Small intestine (tissue), 7 donors: Measurements from ENCODE around the gene ELMO1. TPM values are rescaled to one million over a fixed set of nuclear protein-coding genes. Genes with fewer than 3 reads are reported as not detected.
A peak's percentile ranks its signal among the peaks of the same experiment; 100 is the strongest.

Experiments
- DNase-seq, 2 donors: peaks; one replicate each; pipeline versions ENCODE4 v3.0.0 to v3.0.0-alpha.2; 2013
- FAIRE-seq: peaks from 2 replicates; lab custom pipeline; 2012; peaks lifted over from hg19 to GRCh38; lab: Jason Lieb, UNC
- H3K27ac ChIP-seq, 3 donors: one replicate each; pipeline ENCODE4 v1.5.1; 2013; ENCODE audit warnings: low read length in 2 of 3, mild to moderate bottlenecking in 2 of 3, control low read depth in 1 of 3, inconsistent platforms in 1 of 3, low read depth in 1 of 3, moderate library complexity in 1 of 3
- H3K27me3 ChIP-seq, 3 donors: one replicate each; pipeline ENCODE4 v1.6.1; 2013; ENCODE audit warnings: low read length in 3 of 3, inconsistent platforms in 1 of 3; ENCODE audit not compliant: control insufficient read depth in 3 of 3, insufficient read depth in 3 of 3
- H3K36me3 ChIP-seq, 3 donors: one replicate each; pipeline ENCODE4 v1.6.1; 2013; ENCODE audit warnings: low read length in 3 of 3, inconsistent platforms in 1 of 3, low read depth in 1 of 3, mild to moderate bottlenecking in 1 of 3, moderate library complexity in 1 of 3; ENCODE audit not compliant: control insufficient read depth in 3 of 3, insufficient read depth in 2 of 3
- H3K4me1 ChIP-seq, 3 donors: one replicate each; pipeline ENCODE4 v1.6.1; 2013; ENCODE audit warnings: low read length in 2 of 3, inconsistent platforms in 1 of 3, low read depth in 1 of 3, mild to moderate bottlenecking in 1 of 3, moderate library complexity in 1 of 3; ENCODE audit not compliant: control insufficient read depth in 3 of 3, insufficient read depth in 2 of 3
- H3K4me3 ChIP-seq, 3 donors: one replicate each; pipeline ENCODE4 v1.5.1; 2013; ENCODE audit warnings: low read length in 3 of 3, control low read depth in 1 of 3, inconsistent platforms in 1 of 3, low read depth in 1 of 3, mild to moderate bottlenecking in 1 of 3, moderate library complexity in 1 of 3
- H3K9me3 ChIP-seq, 2 donors: one replicate each; pipeline ENCODE4 v1.6.1; 2013; ENCODE audit warnings: low read depth in 1 of 2, low read length in 1 of 2; ENCODE audit not compliant: control insufficient read depth in 2 of 2, insufficient read depth in 1 of 2
- WGBS, 3 donors: extraction: QIAGEN DNeasy Blood & Tissue Kit; methylation state at CpG; one replicate each; pipeline ENCODE4 v1.1.7; 2013; 5-methylcytosine and 5-hydroxymethylcytosine counted together
- polyA plus RNA-seq, 4 donors: library from polyadenylated mRNA; stranded (reverse) in 3 of 4; unstranded in 1 of 4; fragments of 200-250 nt in 3 of 4; fragments of 120-200 nt in 1 of 4; gene quantifications; one replicate each; pipeline versions ENCODE4 v1.2.1 to v1.2.3, GENCODE V29; 2013
- donor health status: healthy with polysubstance abuse.
- donor health status: control.
- donor health status: control.
- donor health status: Bipolar disorder and iron deficiency.
- donor health status: healthy.

Gene ELMO1
- polyA plus RNA-seq, 4 donors = 1.8 to 9.3 (median 7.3) TPM

DNA sequence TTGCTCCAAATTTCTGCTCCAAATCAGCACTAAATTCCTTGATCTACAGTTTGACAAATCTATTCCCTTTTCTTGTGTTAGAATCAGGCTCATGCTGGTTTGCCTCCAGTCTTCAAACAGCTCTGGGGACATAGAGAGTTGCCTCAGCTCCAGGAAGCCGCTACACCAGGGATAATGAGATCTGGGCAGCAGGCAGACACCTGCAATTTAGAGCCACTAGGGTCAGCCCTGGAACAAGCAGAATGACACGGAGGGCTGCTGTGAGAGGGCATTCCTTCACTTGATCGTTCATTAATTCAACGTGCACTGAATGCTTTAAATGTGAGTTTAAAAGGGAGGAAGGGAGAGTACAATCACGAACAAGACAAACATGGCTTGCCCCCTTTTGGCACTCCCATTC is 3.7 kb upstream of the ELMO1 start:
- Histone ChIP-seq H3K27ac (no peak overlapping the region), H3K27me3 (peaks cover 0 to 34% (median 7%) of the 10 kb centered on the region in 3 donors), H3K9me3 (no peaks in the 10 kb centered on the region), H3K4me1 (peaks cover 0 to 2% (median 0%) of the 10 kb centered on the region in 3 donors), H3K36me3 (no peaks in the 10 kb centered on the region), H3K4me3 (no peak overlapping the region)
- 59 to 78% (median 64%) methylated on average over 5 of the region's 5 CpGs for WGBS, 3 donors
- no peak for DNase-seq
- FAIRE-seq = no peak

DNA sequence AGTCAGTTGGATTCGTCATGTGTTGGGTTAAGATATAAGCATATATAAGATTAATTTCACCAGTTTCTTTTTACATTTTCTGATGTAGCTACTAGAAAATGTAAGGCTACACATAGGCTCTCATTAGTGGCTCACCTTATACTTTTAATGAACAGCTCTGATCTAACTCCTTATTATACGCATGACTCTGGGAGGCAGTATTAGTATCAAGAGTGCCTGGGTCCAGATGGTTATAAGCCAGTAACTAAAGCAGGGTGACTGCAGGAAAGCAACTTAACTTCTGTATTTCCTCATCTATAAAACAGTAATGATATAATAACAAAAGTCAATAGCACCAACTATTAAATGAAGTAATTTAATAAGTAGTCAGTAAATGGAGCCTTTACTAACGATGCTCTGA is 1.4 kb upstream of the ELMO1 start:
- H3K4me3 ChIP-seq = no peak overlapping the region
- H3K4me1 ChIP-seq = peaks cover 0 to 2% (median 0%) of the 10 kb centered on the region in 3 donors
- DNase-seq (no peak), FAIRE-seq (no peak)
- no peaks in the 10 kb centered on the region for H3K36me3 ChIP-seq
- H3K27me3 ChIP-seq = peaks cover 0 to 49% (median 7%) of the 10 kb centered on the region in 3 donors
- no peaks in the 10 kb centered on the region for H3K9me3 ChIP-seq
- H3K27ac ChIP-seq = no peak overlapping the region
- 63 to 74% (median 65%) methylated on average over 3 of the region's 3 CpGs for WGBS, 3 donors

DNA sequence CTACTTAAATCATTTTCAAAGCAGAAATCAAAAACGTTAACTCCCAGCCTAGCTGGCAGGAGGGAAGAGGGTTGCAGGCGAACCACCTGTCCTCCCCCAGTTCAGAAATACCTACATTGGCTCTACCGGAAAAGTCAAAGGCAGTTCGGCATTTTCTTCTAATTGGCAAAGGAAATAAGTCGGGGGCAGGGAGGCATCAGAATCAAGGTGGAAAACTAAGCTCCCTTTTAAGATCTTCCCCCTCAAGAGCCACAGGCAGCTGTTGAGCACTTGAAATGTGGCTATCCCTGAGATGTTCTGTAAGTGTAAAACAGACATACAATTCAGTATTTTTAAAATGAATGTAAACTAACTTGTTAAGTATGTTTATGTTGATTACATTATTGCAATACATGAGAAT is 957 bp upstream of the ELMO1 start:
- Histone ChIP-seq H3K4me1 (peaks cover 0 to 2% (median 0%) of the 10 kb centered on the region in 3 donors), H3K27ac (no peak overlapping the region), H3K4me3 (no peak overlapping the region), H3K27me3 (peaks cover 0 to 49% (median 7%) of the 10 kb centered on the region in 3 donors), H3K36me3 (no peaks in the 10 kb centered on the region), H3K9me3 (no peaks in the 10 kb centered on the region)
- no peak for FAIRE-seq
- 15 to 18% (median 18%) methylated on average over 5 of the region's 5 CpGs for WGBS, 3 donors
- no peak for DNase-seq

DNA sequence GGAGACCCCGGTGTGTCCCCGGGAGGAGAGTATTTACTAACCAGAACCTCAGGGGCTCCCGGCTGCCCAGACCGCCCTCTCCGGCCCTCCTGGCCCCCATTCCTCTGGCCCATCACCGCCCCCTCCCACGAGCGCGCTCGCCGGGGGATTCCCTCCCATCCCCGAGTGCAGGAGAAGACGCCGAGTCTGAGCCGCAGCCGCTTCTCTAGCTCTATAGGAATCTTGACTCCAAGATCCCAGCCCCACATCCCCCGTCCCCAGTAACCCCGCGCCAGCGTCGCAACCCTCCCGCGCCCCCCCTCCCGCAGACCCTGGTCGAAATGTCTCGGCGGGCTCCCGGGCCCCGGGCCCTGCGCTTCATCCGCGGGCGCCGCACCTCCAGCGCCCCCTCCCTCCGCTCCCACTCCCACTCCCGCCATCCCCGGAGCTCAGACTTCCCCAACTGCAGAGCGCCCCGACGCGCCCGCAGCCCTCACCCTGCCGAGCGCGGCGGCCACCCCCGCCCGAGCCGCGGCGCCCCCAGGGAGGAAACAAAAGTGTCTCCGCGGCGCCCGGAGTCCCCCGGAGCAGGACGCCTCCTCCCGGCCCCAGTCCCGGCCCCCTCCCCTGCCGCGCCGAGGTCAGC is 541 bp downstream of the ELMO1 start:
- Histone ChIP-seq H3K36me3 (no peaks in the 10 kb centered on the region), H3K4me1 (peaks cover 0 to 2% (median 0%) of the 10 kb centered on the region in 3 donors), H3K9me3 (no peaks in the 10 kb centered on the region), H3K4me3 (peak overlapping the region; percentile 68 to 76 (median 69)), H3K27ac (peak overlapping the region; percentile 63 to 95 (median 71)), H3K27me3 (peaks cover 0 to 52% (median 7%) of the 10 kb centered on the region in 3 donors)
- 1 to 2% (median 1%) methylated on average over 47 to 63 of the region's 63 CpGs for WGBS, 3 donors
- no peak for FAIRE-seq
- DNase-seq = no peak

DNA sequence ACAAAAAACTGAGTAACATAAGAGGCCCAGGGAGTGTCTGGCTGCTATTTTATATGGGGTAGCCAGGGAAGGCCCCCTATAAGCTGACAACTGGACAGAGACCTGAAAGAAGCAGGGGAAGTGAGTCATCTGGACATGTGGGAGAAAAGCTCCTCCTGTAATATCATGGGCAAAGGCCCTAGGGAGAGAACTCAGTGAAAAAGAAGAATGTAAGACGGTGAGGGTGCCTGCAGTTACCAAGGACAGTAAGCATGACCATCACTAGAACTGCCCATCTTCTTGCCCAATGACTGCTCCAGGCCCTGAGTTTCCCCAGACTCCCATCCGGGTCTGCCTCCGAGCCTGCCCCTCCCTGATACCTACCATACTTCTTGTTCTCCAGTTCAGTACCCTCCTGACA is 2.3 kb downstream of the ELMO1 start:
- Histone ChIP-seq H3K4me1 (peaks cover 0 to 2% (median 0%) of the 10 kb centered on the region in 3 donors), H3K9me3 (no peaks in the 10 kb centered on the region), H3K36me3 (no peaks in the 10 kb centered on the region), H3K27ac (peak overlapping the region in 1 of 3 donors; percentile 3), H3K27me3 (peaks cover 0 to 51% (median 7%) of the 10 kb centered on the region in 3 donors), H3K4me3 (no peak overlapping the region)
- DNase-seq (no peak), FAIRE-seq (no peak)
- 78 to 93% (median 82%) methylated on average over 3 of the region's 3 CpGs for WGBS, 3 donors

DNA sequence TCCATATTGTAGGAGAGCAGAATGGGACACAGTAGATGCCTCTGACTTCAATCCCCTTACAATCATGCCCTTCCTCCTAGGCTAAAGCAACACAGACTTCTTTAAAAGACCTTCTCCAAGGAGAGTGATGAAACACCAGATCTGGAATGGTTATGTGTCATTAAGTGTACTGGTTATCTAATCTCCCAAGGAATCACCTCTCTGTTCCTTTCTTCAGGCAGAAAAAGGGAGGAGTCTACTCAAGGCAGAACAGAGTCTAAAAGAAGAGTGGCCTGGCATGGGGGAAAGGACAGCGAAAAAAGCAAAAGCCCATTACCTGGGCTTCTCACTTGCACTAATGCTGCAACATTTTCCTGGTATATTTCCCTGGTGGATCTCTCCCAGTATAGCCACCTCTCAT is 2.9 kb downstream of the ELMO1 start:
- FAIRE-seq = no peak
- no peak overlapping the region for H3K4me3 ChIP-seq
- no peaks in the 10 kb centered on the region for H3K9me3 ChIP-seq
- 95 to 100% (median 97%) methylated on average over 1 of the region's 1 CpG for WGBS, 3 donors
- H3K27ac ChIP-seq = no peak overlapping the region
- H3K4me1 ChIP-seq = peaks cover 0 to 2% (median 0%) of the 10 kb centered on the region in 3 donors
- peaks cover 0 to 47% (median 7%) of the 10 kb centered on the region in 3 donors for H3K27me3 ChIP-seq
- no peak for DNase-seq
- H3K36me3 ChIP-seq = no peaks in the 10 kb centered on the region

DNA sequence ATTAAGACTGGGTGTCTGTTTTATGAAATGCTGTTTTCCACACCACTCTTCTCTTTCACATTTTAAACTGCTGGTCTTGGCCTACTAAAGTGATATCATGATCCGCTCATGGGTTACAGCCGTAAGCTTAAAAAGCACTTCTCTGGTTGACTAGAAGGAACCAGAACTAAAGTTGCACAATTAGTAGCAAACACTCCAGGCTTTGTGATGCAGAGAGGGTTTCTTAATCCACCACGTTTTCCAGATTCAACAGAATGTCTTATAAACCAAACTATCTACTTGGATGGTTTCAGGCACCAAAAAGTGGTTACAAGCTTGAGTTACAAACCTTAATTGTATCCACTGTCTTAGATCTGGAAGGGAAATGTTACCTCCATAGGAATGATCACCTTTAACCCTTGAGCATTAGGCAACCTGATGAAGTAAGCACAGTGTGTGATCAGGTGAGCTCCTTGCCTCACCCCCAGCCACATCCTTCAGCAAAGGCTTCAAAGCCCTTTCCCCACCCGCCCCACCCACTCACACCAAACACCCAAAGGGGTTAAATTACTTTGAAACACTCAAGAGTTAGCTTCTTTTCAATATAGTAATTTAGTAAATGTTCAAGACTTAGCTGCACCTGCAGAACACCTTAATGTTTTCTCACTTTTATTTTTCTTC is 3.5 kb downstream of the ELMO1 start:
- Histone ChIP-seq H3K4me3 (no peak overlapping the region), H3K4me1 (peaks cover 0 to 2% (median 0%) of the 10 kb centered on the region in 3 donors), H3K27ac (no peak overlapping the region), H3K9me3 (no peaks in the 10 kb centered on the region), H3K36me3 (no peaks in the 10 kb centered on the region), H3K27me3 (peaks cover 0 to 46% (median 7%) of the 10 kb centered on the region in 3 donors)
- 69 to 78% (median 71%) methylated on average over 4 of the region's 4 CpGs for WGBS, 3 donors
- DNase-seq (no peak), FAIRE-seq (no peak)

DNA sequence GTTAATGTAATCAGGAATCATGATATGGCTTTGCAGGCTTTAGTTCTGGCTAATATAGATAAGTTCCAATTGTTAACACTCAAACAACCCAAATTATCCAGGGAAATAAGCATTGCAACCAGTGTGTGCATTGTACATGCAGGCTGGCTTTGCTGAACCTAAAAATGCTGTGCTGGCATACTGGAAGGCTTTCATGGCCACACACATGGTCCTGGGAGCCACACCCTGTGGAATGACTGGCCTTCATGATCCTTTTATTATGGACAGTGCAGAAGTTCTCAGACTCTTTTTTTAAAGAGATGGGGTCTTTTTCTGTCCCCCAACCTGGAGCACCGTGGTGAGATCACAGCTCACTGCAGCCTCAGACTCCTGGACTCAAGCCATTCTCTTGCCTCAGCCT is 5.0 kb downstream of the ELMO1 start:
- no peak overlapping the region for H3K4me3 ChIP-seq
- 65 to 95% (median 84%) methylated on average over 1 of the region's 1 CpG for WGBS, 3 donors
- peaks cover 0 to 34% (median 7%) of the 10 kb centered on the region in 3 donors for H3K27me3 ChIP-seq
- H3K27ac ChIP-seq = no peak overlapping the region
- no peaks in the 10 kb centered on the region for H3K4me1 ChIP-seq
- H3K9me3 ChIP-seq = no peaks in the 10 kb centered on the region
- no peaks in the 10 kb centered on the region for H3K36me3 ChIP-seq
- FAIRE-seq (no peak), DNase-seq (no peak)
